Spleen (tissue), 11 donors: ENCODE data around the gene MINDY4B. TPM values are rescaled to one million over a fixed set of nuclear protein-coding genes. Genes with fewer than 3 reads are reported as not detected.

Source experiments
- DNase-seq: peaks from one replicate; pipeline ENCODE4 v3.0.0-alpha.2; 2020
- H3K27ac ChIP-seq, 8 donors: fragments of 200-600 bp; sonication (generic) in 7 of 8; 1 replicate in 4 of 8; 2 replicates in 4 of 8; pipeline versions ENCODE4 v1.5.0 to v1.8.0; 2016 to 2021; ENCODE audit warnings: inconsistent platforms in 4 of 8, mild to moderate bottlenecking in 4 of 8, moderate library complexity in 1 of 8
- H3K27me3 ChIP-seq, 7 donors: fragments of 200-600 bp; sonication (generic) in 6 of 7; replicated peaks in 1 of 7; 1 replicate in 4 of 7; 2 replicates in 3 of 7; pipeline versions ENCODE4 v1.5.0 to v1.8.0; 2016 to 2021; ENCODE audit warnings: inconsistent platforms in 3 of 7, mild to moderate bottlenecking in 1 of 7
- H3K36me3 ChIP-seq, 6 donors: fragments of 200-600 bp; sonication (generic) in 5 of 6; 1 replicate in 4 of 6; 2 replicates in 2 of 6; pipeline versions ENCODE4 v1.5.0 to v1.8.0; 2016 to 2021; ENCODE audit warnings: inconsistent platforms in 2 of 6
- H3K4me1 ChIP-seq, 6 donors: fragments of 200-600 bp; sonication (generic) in 5 of 6; 1 replicate in 3 of 6; 2 replicates in 3 of 6; pipeline versions ENCODE4 v1.5.0 to v1.8.0; 2016 to 2021; ENCODE audit warnings: inconsistent platforms in 3 of 6
- H3K4me3 ChIP-seq, 8 donors: fragments of 200-600 bp; sonication (generic) in 7 of 8; 1 replicate in 4 of 8; 2 replicates in 4 of 8; pipeline versions ENCODE4 v1.5.0 to v1.8.0; 2016 to 2021; ENCODE audit warnings: inconsistent platforms in 4 of 8, mild to moderate bottlenecking in 4 of 8, moderate library complexity in 2 of 8
- H3K9me3 ChIP-seq, 8 donors: fragments of 200-600 bp; sonication (generic) in 7 of 8; 1 replicate in 4 of 8; 2 replicates in 4 of 8; pipeline versions ENCODE4 v1.5.0 to v1.8.0; 2016 to 2021; ENCODE audit warnings: inconsistent platforms in 4 of 8
- POLR2A ChIP-seq, 3 donors: fragments of 450-650 bp; IDR thresholded peaks; one replicate each; pipeline ENCODE4 v1.5.1; 2017; ENCODE audit warnings: antibody characterized with exemption in 3 of 3, mild to moderate bottlenecking in 1 of 3
- POLR2AphosphoS5 ChIP-seq, 3 donors: sonication (generic); formaldehyde crosslinking; IDR thresholded peaks; one replicate each; pipeline ENCODE4 v1.5.1; 2017; ENCODE audit warnings: antibody characterized with exemption in 3 of 3
- WGBS, 5 donors: extraction: QIAGEN DNeasy Blood & Tissue Kit in 3 of 5; methylation state at CpG; one replicate each; pipeline versions ENCODE4 v1.1.5 to v1.1.7; 2013 to 2018; 5-methylcytosine and 5-hydroxymethylcytosine counted together
- intact Hi-C: fragments of 100-400 bp; cut with DNase I; formaldehyde crosslinking; loops from one replicate; pipeline ENCODE4 v1.15.0; 2023; ENCODE audit warnings: low total_unique reads
- polyA plus RNA-seq, 3 donors: library from polyadenylated mRNA; stranded (reverse); fragments of 200-250 nt; gene quantifications; one replicate each; pipeline ENCODE4 v1.2.1, GENCODE V29; 2013
- total RNA-seq, 7 donors: library from RNA; depleted of rRNA in 3 of 7; stranded (reverse); fragments of >200 nt in 3 of 7; fragmentation: NEBNext Ultra II Directional in 4 of 7; extraction: Animal tissue kit (Norgen Biotek cat#: 25700) in 4 of 7; gene quantifications; one replicate each; pipeline versions ENCODE4 v1.1.0 to v1.2.1, GENCODE V29; 2016 to 2021
- TF ChIP-seq, protein P1 (sequence below), 11 experiments: fragments of 200-600 bp in 7 of 11; fragments of 450-650 bp in 4 of 11; sonication (generic) in 4 of 11; IDR thresholded peaks in 8 of 11; conservative IDR thresholded peaks in 3 of 11; 1 replicate in 7 of 11; 2 replicates in 4 of 11; pipeline versions ENCODE4 v1.4.0 to v1.8.0; 2016 to 2021; ENCODE audit warnings: antibody characterized with exemption in 11 of 11, inconsistent platforms in 4 of 11, mild to moderate bottlenecking in 1 of 11
- donor health status: healthy with polysubstance abuse.
- donor health status: DM: no; HTN: no; CAD: no; lungs with moderate emphysema.
- donor health status: DM: no; HTN: no; CAD: no.
- donor health status: Bipolar disorder and iron deficiency.
- donor health status: healthy.
- donor health status: DM: no; HTN: no; CAD: no.
- donor health status: DM: yes; HTN: yes; CAD: no.

The MINDY4B gene
- total and polyA plus RNA-seq, 10 donors, result not detected

DNA sequence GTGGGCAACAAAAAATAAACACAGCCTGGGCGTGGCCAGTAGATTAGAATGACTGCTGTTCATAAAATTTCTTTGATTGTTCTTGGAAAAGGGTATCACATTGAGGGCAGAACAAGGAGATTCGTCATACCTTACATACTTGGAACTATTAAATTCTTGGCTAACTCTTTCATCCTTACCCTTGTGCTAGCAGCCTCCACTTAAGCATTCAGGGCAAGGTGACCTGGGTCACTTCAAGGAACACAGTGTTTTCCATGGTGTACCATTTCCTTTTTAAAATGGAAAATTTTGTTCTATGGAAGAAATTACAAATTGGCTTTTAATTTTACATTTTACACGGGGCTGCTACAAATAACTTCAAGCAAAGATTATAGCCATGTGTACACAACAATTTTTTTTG is 60.8 kb downstream of the MINDY4B start:
- 61 to 81% (median 66%) methylated on average over 3 of the region's 3 CpGs for WGBS, 5 donors
- TF ChIP-seq POLR2AphosphoS5 (IDR thresholded peaks at IDR 0.05), result no peak
- no peak for TF ChIP-seq POLR2A (IDR thresholded peaks at IDR 0.05)
- TF ChIP-seq, protein P1, sequence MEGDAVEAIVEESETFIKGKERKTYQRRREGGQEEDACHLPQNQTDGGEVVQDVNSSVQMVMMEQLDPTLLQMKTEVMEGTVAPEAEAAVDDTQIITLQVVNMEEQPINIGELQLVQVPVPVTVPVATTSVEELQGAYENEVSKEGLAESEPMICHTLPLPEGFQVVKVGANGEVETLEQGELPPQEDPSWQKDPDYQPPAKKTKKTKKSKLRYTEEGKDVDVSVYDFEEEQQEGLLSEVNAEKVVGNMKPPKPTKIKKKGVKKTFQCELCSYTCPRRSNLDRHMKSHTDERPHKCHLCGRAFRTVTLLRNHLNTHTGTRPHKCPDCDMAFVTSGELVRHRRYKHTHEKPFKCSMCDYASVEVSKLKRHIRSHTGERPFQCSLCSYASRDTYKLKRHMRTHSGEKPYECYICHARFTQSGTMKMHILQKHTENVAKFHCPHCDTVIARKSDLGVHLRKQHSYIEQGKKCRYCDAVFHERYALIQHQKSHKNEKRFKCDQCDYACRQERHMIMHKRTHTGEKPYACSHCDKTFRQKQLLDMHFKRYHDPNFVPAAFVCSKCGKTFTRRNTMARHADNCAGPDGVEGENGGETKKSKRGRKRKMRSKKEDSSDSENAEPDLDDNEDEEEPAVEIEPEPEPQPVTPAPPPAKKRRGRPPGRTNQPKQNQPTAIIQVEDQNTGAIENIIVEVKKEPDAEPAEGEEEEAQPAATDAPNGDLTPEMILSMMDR (IDR thresholded peaks at IDR 0.05 in 8 of 11, conservative IDR thresholded peaks at IDR 0.05 in 3 of 11), result no peak

DNA sequence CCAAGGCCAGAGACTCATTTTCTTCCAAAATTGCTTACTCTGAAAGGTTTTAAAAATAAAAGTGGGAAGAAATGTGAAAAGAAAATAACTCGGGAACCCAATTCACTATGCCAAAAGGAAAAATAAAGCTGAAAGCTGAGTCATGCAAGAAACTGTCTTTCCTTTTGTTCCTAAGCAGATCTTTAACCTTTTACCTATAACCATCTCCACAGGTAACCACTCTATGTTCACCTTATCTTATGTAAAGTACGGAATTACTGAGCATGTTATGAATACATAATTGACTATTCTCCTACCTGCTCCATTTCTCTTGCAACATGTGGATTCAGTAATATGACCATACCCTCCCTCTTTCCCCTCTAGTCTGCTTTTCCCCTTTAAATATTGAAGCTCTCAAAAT is 62.0 kb downstream of the MINDY4B start:
- TF ChIP-seq, protein P1 (IDR thresholded peaks at IDR 0.05 in 8 of 11, conservative IDR thresholded peaks at IDR 0.05 in 3 of 11), result no peak
- no peak for TF ChIP-seq POLR2A (IDR thresholded peaks at IDR 0.05)
- TF ChIP-seq POLR2AphosphoS5 (IDR thresholded peaks at IDR 0.05), result no peak
- intact Hi-C loops, result no loop called here
- H3K4me1 ChIP-seq, result no peaks in the 10 kb centered on the region
- no peaks in the 10 kb centered on the region for H3K36me3 ChIP-seq
- WGBS, 5 donors, result 75 to 89% (median 86%) methylated on average over 2 of the region's 2 CpGs
- no peak for DNase-seq
- no peak overlapping the region for H3K27ac ChIP-seq
- no peak overlapping the region for H3K4me3 ChIP-seq
- peaks cover 0 to 16% (median 0%) of the 10 kb centered on the region in 7 donors for H3K27me3 ChIP-seq
- no peaks in the 10 kb centered on the region for H3K9me3 ChIP-seq

More for the DNA sequence above, 60.8 kb downstream of the MINDY4B start:
- intact Hi-C loops, result no loop called here
- Histone ChIP-seq H3K4me3 (no peak overlapping the region), H3K4me1 (no peaks in the 10 kb centered on the region), H3K9me3 (no peaks in the 10 kb centered on the region), H3K27ac (no peak overlapping the region), H3K36me3 (no peaks in the 10 kb centered on the region), H3K27me3 (peaks cover 0 to 16% (median 0%) of the 10 kb centered on the region in 7 donors)
- no peak for DNase-seq

GRCh38 chr3:150840802-150841515 is 64.3 kb downstream of the MINDY4B start:
- intact Hi-C loops, result no loop called here
- DNase-seq, result no peak
- H3K9me3 ChIP-seq, result no peaks in the 10 kb centered on the region
- H3K36me3 ChIP-seq, result no peaks in the 10 kb centered on the region
- H3K4me1 ChIP-seq, result no peaks in the 10 kb centered on the region
- WGBS, 5 donors, result 78 to 89% (median 85%) methylated on average over 4 of the region's 4 CpGs
- peaks cover 0 to 16% (median 0%) of the 10 kb centered on the region in 7 donors for H3K27me3 ChIP-seq
- H3K4me3 ChIP-seq, result no peak overlapping the region
- H3K27ac ChIP-seq, result no peak overlapping the region
- TF ChIP-seq, protein P1 (IDR thresholded peaks at IDR 0.05 in 8 of 11, conservative IDR thresholded peaks at IDR 0.05 in 3 of 11), result no peak
- no peak for TF ChIP-seq POLR2AphosphoS5 (IDR thresholded peaks at IDR 0.05)
- no peak for TF ChIP-seq POLR2A (IDR thresholded peaks at IDR 0.05)

DNA sequence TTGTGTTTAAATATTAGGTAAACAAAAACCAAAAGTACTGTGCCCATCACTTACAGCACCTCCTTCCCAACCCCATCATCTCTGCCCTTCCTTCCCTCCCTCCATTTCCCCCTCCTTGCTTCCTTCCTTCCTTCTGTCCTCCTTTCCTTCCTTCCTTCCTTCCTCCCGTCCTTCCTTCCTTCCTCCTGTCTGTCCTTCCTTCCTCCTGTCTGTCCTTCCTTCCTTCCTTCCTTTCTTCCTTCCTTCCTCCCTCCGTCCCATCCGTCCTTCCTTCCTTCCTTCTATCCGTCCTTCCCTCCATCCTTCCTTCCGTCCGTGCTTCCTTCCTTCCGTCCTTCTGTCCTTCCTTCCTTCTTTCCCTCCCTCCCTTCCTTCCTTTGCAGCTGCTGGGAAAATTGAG is 74.5 kb downstream of the MINDY4B start:
- no peaks in the 10 kb centered on the region for H3K27me3 ChIP-seq
- no peaks in the 10 kb centered on the region for H3K4me1 ChIP-seq
- H3K9me3 ChIP-seq, result no peaks in the 10 kb centered on the region
- intact Hi-C loops, result no loop called here
- H3K27ac ChIP-seq, result no peak overlapping the region
- H3K36me3 ChIP-seq, result no peaks in the 10 kb centered on the region
- 54 to 77% (median 65%) methylated on average over 7 of the region's 7 CpGs for WGBS, 5 donors
- no peak overlapping the region for H3K4me3 ChIP-seq
- no peak for DNase-seq
- no peak for TF ChIP-seq POLR2A (IDR thresholded peaks at IDR 0.05)
- TF ChIP-seq, protein P1 (IDR thresholded peaks at IDR 0.05 in 8 of 11, conservative IDR thresholded peaks at IDR 0.05 in 3 of 11), result no peak
- no peak for TF ChIP-seq POLR2AphosphoS5 (IDR thresholded peaks at IDR 0.05)
